H1 (cell line): ENCODE results near the gene AKTIP. TPM values are rescaled to one million over a fixed set of nuclear protein-coding genes. Genes with fewer than 3 reads are reported as not detected.

Experiments
- CTCF ChIA-PET: fragments of 300-600 bp; sonication (Branson Sonifier 250); formaldehyde crosslinking; loops from one replicate; lab custom pipeline; 2021; ENCODE audit not compliant: partially characterized antibody; lab: Charles Lee
- POLR2A ChIA-PET: fragments of 300-600 bp; sonication (Branson Sonifier 250); formaldehyde crosslinking; loops from one replicate; lab custom pipeline; 2021; ENCODE audit warnings: inconsistent platforms; ENCODE audit not compliant: partially characterized antibody; lab: Charles Lee
- DNase-seq, 2 experiments: peaks; one replicate each; pipeline versions ENCODE4 v3.0.0 to v3.0.0-alpha.2; 2010 to 2022; ENCODE audit warnings: low spot score in 2 of 2, low read depth in 1 of 2, mixed read lengths in 1 of 2
- FAIRE-seq: peaks from 2 replicates; lab custom pipeline; 2011; peaks lifted over from hg19 to GRCh38; lab: Jason Lieb, UNC
- H2AFZ ChIP-seq: 2 replicates; pipeline ENCODE4 v1.8.1; 2012; ENCODE audit warnings: low read length, inconsistent platforms
- H2AK5ac ChIP-seq: 2 replicates; pipeline ENCODE4 v1.6.1; 2013; ENCODE audit warnings: low read depth, low read length
- H2BK120ac ChIP-seq: replicated peaks from 2 replicates; pipeline ENCODE3; 2013; ENCODE audit warnings: low read depth, low read length, inconsistent platforms
- H2BK12ac ChIP-seq: 2 replicates; pipeline ENCODE4 v1.6.1; 2013; ENCODE audit warnings: low read depth, low read length
- H2BK15ac ChIP-seq: 2 replicates; pipeline ENCODE4 v1.6.1; 2013; ENCODE audit warnings: low read length
- H2BK20ac ChIP-seq: 2 replicates; pipeline ENCODE4 v1.6.1; 2013; ENCODE audit warnings: low read length
- H2BK5ac ChIP-seq: 2 replicates; pipeline ENCODE4 v1.6.1; 2013; ENCODE audit warnings: low read depth, low read length
- H3K14ac ChIP-seq: 2 replicates; pipeline ENCODE4 v1.6.1; 2013; ENCODE audit warnings: inconsistent platforms; ENCODE audit not compliant: insufficient read length
- H3K18ac ChIP-seq: 2 replicates; pipeline ENCODE4 v1.6.1; 2013; ENCODE audit warnings: low read length; ENCODE audit errors: extremely low read depth
- H3K23ac ChIP-seq: 2 replicates; pipeline ENCODE4 v1.6.1; 2013; ENCODE audit warnings: inconsistent platforms; ENCODE audit not compliant: insufficient read length
- H3K23me2 ChIP-seq: 2 replicates; pipeline ENCODE4 v1.6.1; 2013; ENCODE audit warnings: low read depth, low read length
- H3K27ac ChIP-seq: 2 replicates; pipeline ENCODE4 v1.6.1; 2011; ENCODE audit warnings: low read depth, low read length, inconsistent platforms
- H3K27me3 ChIP-seq, 4 experiments: replicated peaks in 1 of 4; 1 replicate in 1 of 4; 2 replicates in 3 of 4; pipeline versions ENCODE4 v1.6.1 to v1.8.1; 2011 to 2013; ENCODE audit warnings: low read length in 3 of 4, mild to moderate bottlenecking in 3 of 4, inconsistent platforms in 2 of 4, mixed read lengths in 2 of 4, moderate library complexity in 1 of 4; ENCODE audit not compliant: control insufficient read depth in 3 of 4, insufficient read depth in 3 of 4; ENCODE audit errors: extremely low read depth in 1 of 4
- H3K36me3 ChIP-seq, 4 experiments: 2 replicates each; pipeline versions ENCODE4 v1.6.1 to v1.8.1; 2011 to 2013; ENCODE audit warnings: mild to moderate bottlenecking in 4 of 4, low read length in 3 of 4, moderate library complexity in 2 of 4, control low read depth in 1 of 4, inconsistent platforms in 1 of 4; ENCODE audit not compliant: insufficient read depth in 4 of 4, control insufficient read depth in 2 of 4
- H3K4ac ChIP-seq: replicated peaks from 2 replicates; pipeline ENCODE3; 2013; ENCODE audit warnings: low read length, low read depth, mixed read lengths, inconsistent platforms; ENCODE audit not compliant: insufficient read length
- H3K4me1 ChIP-seq, 4 experiments: replicated peaks in 1 of 4; 1 replicate in 1 of 4; 2 replicates in 3 of 4; pipeline versions ENCODE4 v1.6.1 to v1.8.1; 2011 to 2013; ENCODE audit warnings: low read length in 3 of 4, inconsistent platforms in 2 of 4, mixed read lengths in 1 of 4; ENCODE audit not compliant: insufficient read depth in 4 of 4, control insufficient read depth in 3 of 4
- H3K4me2 ChIP-seq, 2 experiments: 2 replicates each; pipeline versions ENCODE4 v1.6.1 to v1.8.1; 2011 to 2013; ENCODE audit warnings: low read depth in 2 of 2, low read length in 2 of 2, control low read depth in 1 of 2, inconsistent platforms in 1 of 2, mild to moderate bottlenecking in 1 of 2; ENCODE audit not compliant: insufficient read depth in 1 of 2
- H3K4me3 ChIP-seq, 4 experiments: fragments of 200-600, 300-600 bp in 1 of 4; sonication (generic), shearing (Covaris generic), sonication (Bioruptor Twin) in 1 of 4; 2 replicates each; pipeline versions ENCODE4 v1.5.1 to v1.8.1; 2011 to 2016; ENCODE audit warnings: low read length in 4 of 4, low read depth in 3 of 4, control low read depth in 2 of 4, inconsistent platforms in 2 of 4, mild to moderate bottlenecking in 2 of 4, mixed read lengths in 1 of 4, moderate library complexity in 1 of 4; ENCODE audit not compliant: insufficient read depth in 2 of 4; ENCODE audit errors: extremely low read depth in 1 of 4
- H3K56ac ChIP-seq: replicated peaks from 2 replicates; pipeline ENCODE3; 2013; ENCODE audit warnings: low read depth, mild to moderate bottlenecking, mixed read lengths, low read length, inconsistent platforms; ENCODE audit not compliant: insufficient read length
- H3K79me1 ChIP-seq: 2 replicates; pipeline ENCODE4 v1.6.1; 2013; ENCODE audit warnings: low read depth, low read length, control low read depth
- H3K79me2 ChIP-seq, 2 experiments: 2 replicates each; pipeline versions ENCODE4 v1.6.1 to v1.8.1; 2012 to 2013; ENCODE audit warnings: low read length in 2 of 2, mild to moderate bottlenecking in 2 of 2, inconsistent platforms in 1 of 2; ENCODE audit not compliant: insufficient read depth in 2 of 2, control insufficient read depth in 1 of 2
- H3K9ac ChIP-seq, 4 experiments: replicated peaks in 1 of 4; 1 replicate in 1 of 4; 2 replicates in 3 of 4; pipeline versions ENCODE4 v1.6.1 to v1.8.1; 2011 to 2013; ENCODE audit warnings: low read depth in 3 of 4, low read length in 3 of 4, control low read depth in 2 of 4, mild to moderate bottlenecking in 2 of 4, moderate library complexity in 2 of 4, inconsistent platforms in 1 of 4; ENCODE audit errors: extremely low read depth in 1 of 4
- H3K9me3 ChIP-seq, 2 experiments: 2 replicates each; pipeline versions ENCODE4 v1.6.1 to v1.8.1; 2012 to 2013; ENCODE audit warnings: mild to moderate bottlenecking in 2 of 2, moderate library complexity in 2 of 2, control low read depth in 1 of 2, inconsistent platforms in 1 of 2, low read depth in 1 of 2, low read length in 1 of 2, mixed read lengths in 1 of 2; ENCODE audit not compliant: insufficient read depth in 2 of 2
- H4K20me1 ChIP-seq, 2 experiments: replicated peaks in 1 of 2; 2 replicates each; pipeline versions ENCODE3 to v1.8.1; 2011 to 2013; ENCODE audit warnings: inconsistent platforms in 2 of 2, low read length in 2 of 2, mild to moderate bottlenecking in 1 of 2; ENCODE audit not compliant: insufficient read depth in 2 of 2, control insufficient read depth in 1 of 2
- H4K5ac ChIP-seq: 2 replicates; pipeline ENCODE4 v1.6.1; 2013; ENCODE audit warnings: low read length, low read depth, mixed read lengths, inconsistent platforms; ENCODE audit not compliant: insufficient read length
- H4K8ac ChIP-seq: 2 replicates; pipeline ENCODE4 v1.8.0; 2013; ENCODE audit warnings: mild to moderate bottlenecking, moderate library complexity, low read length, inconsistent platforms; ENCODE audit not compliant: insufficient read depth; ENCODE audit errors: extremely low read depth
- H4K91ac ChIP-seq: replicated peaks from 2 replicates; pipeline ENCODE3; 2013; ENCODE audit warnings: low read length, mixed read lengths, inconsistent platforms; ENCODE audit not compliant: insufficient read length
- ATF3 ChIP-seq: IDR thresholded peaks from 2 replicates; pipeline ENCODE4 v1.6.1; 2011; ENCODE audit warnings: low read depth, mild to moderate bottlenecking, low read length; ENCODE audit not compliant: insufficient read depth
- BACH1 ChIP-seq: IDR thresholded peaks from 2 replicates; pipeline ENCODE4 v1.6.1; 2012; ENCODE audit warnings: low read length, improper control_type of control experiment
- BCL11A ChIP-seq, 2 experiments: IDR thresholded peaks; one replicate each; pipeline ENCODE4 v1.6.1; 2011; ENCODE audit warnings: low read depth in 2 of 2, low read length in 2 of 2, mild to moderate bottlenecking in 2 of 2
- NANOG ChIP-seq: IDR thresholded peaks from 2 replicates; pipeline ENCODE4 v1.6.1; 2011; ENCODE audit warnings: low read length, low read depth, mild to moderate bottlenecking, inconsistent platforms; ENCODE audit not compliant: insufficient read depth, poor library complexity, severe bottlenecking
- NRF1 ChIP-seq: IDR thresholded peaks from 2 replicates; pipeline ENCODE4 v1.6.1; 2011; ENCODE audit warnings: mild to moderate bottlenecking, low read depth, low read length, improper control_type of control experiment
- POLR2AphosphoS5 ChIP-seq: IDR thresholded peaks from 2 replicates; pipeline ENCODE4 v1.6.1; 2011; ENCODE audit warnings: low read depth, low read length
- RBBP5 ChIP-seq: IDR thresholded peaks from 2 replicates; pipeline ENCODE4 v1.7.1; 2012; ENCODE audit warnings: low read depth, mild to moderate bottlenecking, inconsistent platforms, low read length, moderate library complexity, borderline replicate concordance
- RXRA ChIP-seq: IDR thresholded peaks from 2 replicates; pipeline ENCODE4 v1.6.1; 2011; ENCODE audit warnings: low read depth, mild to moderate bottlenecking, low read length, moderate library complexity; ENCODE audit not compliant: insufficient read depth
- TAF1 ChIP-seq: IDR thresholded peaks from 2 replicates; pipeline ENCODE4 v1.6.1; 2011; ENCODE audit warnings: mild to moderate bottlenecking, low read depth, low read length
- WGBS, 2 experiments: shearing (Covaris generic) in 1 of 2; methylation state at CpG; one replicate each; pipeline versions ENCODE4 v1.1.6 to v1.1.7; 2013 to 2015; ENCODE audit warnings: low lambda C conversion rate in 2 of 2, mixed read lengths in 2 of 2, inconsistent platforms in 1 of 2, low coverage in 1 of 2, missing lambda C conversion rate in 1 of 2; ENCODE audit not compliant: insufficient replicate concordance in 2 of 2, insufficient coverage in 1 of 2, insufficient read length in 1 of 2; ENCODE audit errors: extremely low coverage in 1 of 2, missing lambda C conversion rate in 1 of 2; 5-methylcytosine and 5-hydroxymethylcytosine counted together
- polyA plus RNA-seq, 7 experiments: library from polyadenylated mRNA; depleted of rRNA in 3 of 7; stranded (reverse) in 5 of 7; unstranded in 2 of 7; fragments of >200 nt in 5 of 7; fragments of 200-250 nt in 2 of 7; gene quantifications; 1 replicate in 5 of 7; 2 replicates in 1 of 7; 4 replicates in 1 of 7; pipeline versions ENCODE4 v1.2.1 to v1.2.3, GENCODE V29; 2011 to 2013; ENCODE audit warnings: missing spikeins in 2 of 7, mixed read lengths in 2 of 7
- total RNA-seq: library from RNA; stranded (reverse); fragmentation: NEBNext Ultra II Directional; extraction: Animal tissue kit (Norgen Biotek cat#: 25700); gene quantifications from 2 replicates; pipeline ENCODE4 v1.2.1, GENCODE V29; 2021
- TF ChIP-seq, protein P1 (sequence below): IDR thresholded peaks from 2 replicates; pipeline ENCODE4 v1.6.1; 2011; ENCODE audit warnings: low read length, improper control_type of control experiment
- TF ChIP-seq, protein P2 (sequence below): IDR thresholded peaks from 2 replicates; pipeline ENCODE4 v1.6.1; 2012; ENCODE audit warnings: inconsistent platforms

AKTIP gene
- total and polyA plus RNA-seq, 2 of the 8 experiments (the other 6 are each of a cell fraction or from before 2014, with no cell fraction given) = 15.0 to 15.6 TPM

- Histone ChIP-seq H3K4me3 (no peak overlapping the region), H2BK20ac (no peak overlapping the region), H2BK15ac (no peak overlapping the region), H3K23me2 (no peaks in the 10 kb centered on the region), H3K9ac (no peak overlapping the region), H3K56ac (no peak overlapping the region), H3K4ac (no peak overlapping the region), H4K91ac (no peak overlapping the region), H3K14ac (no peak overlapping the region), H3K23ac (no peak overlapping the region), H2BK120ac (no peak overlapping the region), H2AFZ (no peak overlapping the region), H3K79me2 (no peaks in the 10 kb centered on the region), H2AK5ac (no peak overlapping the region), H3K18ac (no peak overlapping the region), H2BK5ac (no peak overlapping the region), H3K4me2 (no peak overlapping the region), H3K36me3 (peaks cover 0 to 65% (median 17%) of the 10 kb centered on the region in 4 experiments; a peak in 7 of 8 replicates), H2BK12ac (no peak overlapping the region), H4K5ac (no peak overlapping the region), H3K4me1 (no peaks in the 10 kb centered on the region), H3K27me3 (no peaks in the 10 kb centered on the region), H4K8ac (no peak overlapping the region), H3K9me3 (no peaks in the 10 kb centered on the region), H3K27ac (no peak overlapping the region), H3K79me1 (no peaks in the 10 kb centered on the region), H4K20me1 (peaks cover 0 to 2% of the 10 kb centered on the region in 2 experiments)
- 91% methylated on average over 6 of the region's 6 CpGs; no CpG with 5 or more reads in 1 of the 2 experiments for WGBS, 2 experiments
- FAIRE-seq = no peak
- ChIA-PET POLR2A (no interaction called here), CTCF (no interaction called here)
- no peak for DNase-seq
- no peak for TF ChIP-seq ATF3
- no peak for TF ChIP-seq RBBP5
- no peak for TF ChIP-seq POLR2AphosphoS5
- no peak for TF ChIP-seq RXRA
- no peak for TF ChIP-seq BACH1
- no peak for TF ChIP-seq NRF1
- TF ChIP-seq TAF1 = no peak
- TF ChIP-seq NANOG = no peak
- TF ChIP-seq, protein P1, sequence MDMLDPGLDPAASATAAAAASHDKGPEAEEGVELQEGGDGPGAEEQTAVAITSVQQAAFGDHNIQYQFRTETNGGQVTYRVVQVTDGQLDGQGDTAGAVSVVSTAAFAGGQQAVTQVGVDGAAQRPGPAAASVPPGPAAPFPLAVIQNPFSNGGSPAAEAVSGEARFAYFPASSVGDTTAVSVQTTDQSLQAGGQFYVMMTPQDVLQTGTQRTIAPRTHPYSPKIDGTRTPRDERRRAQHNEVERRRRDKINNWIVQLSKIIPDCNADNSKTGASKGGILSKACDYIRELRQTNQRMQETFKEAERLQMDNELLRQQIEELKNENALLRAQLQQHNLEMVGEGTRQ = no peak
- TF ChIP-seq, protein P2, sequence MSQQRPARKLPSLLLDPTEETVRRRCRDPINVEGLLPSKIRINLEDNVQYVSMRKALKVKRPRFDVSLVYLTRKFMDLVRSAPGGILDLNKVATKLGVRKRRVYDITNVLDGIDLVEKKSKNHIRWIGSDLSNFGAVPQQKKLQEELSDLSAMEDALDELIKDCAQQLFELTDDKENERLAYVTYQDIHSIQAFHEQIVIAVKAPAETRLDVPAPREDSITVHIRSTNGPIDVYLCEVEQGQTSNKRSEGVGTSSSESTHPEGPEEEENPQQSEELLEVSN = no peak
- TF ChIP-seq BCL11A (IDR thresholded peaks at IDR 0.05; ENCODE audit: low read depth in 2 of 2, low read length in 2 of 2) = no peak
These were observed 37.3 kb downstream of the AKTIP start for GRCh38 chr16:53465606-53466280.
